Astrocyte of the cerebellum (primary cell): Measurements from ENCODE around the gene CST9.
"Not testable (repeated sequence)": the region's sequence is repeated elsewhere in the genome, so short reads cannot be mapped to it uniquely, and the experiment has no call there.

Experiments used
- DNase-seq: peaks from one replicate; pipeline ENCODE4 v3.0.0-alpha.2; 2011; ENCODE audit warnings: low read depth
- H3K4me3 ChIP-seq: 2 replicates; pipeline ENCODE4 v1.5.1; 2011; ENCODE audit warnings: mild to moderate bottlenecking, low read depth, low read length, moderate library complexity
- in situ Hi-C: cut with HindIII; loops from 2 replicates; pipeline ENCODE4 v1.10.0; 2017; ENCODE audit warnings: low sequenced_read_pairs
- TF ChIP-seq, protein P1 (sequence below): IDR thresholded peaks from 2 replicates; pipeline ENCODE4 v1.5.1; 2012; ENCODE audit warnings: low read length, low read depth, moderate library complexity, mild to moderate bottlenecking; ENCODE audit errors: missing control alignments

CST9 gene

DNA sequence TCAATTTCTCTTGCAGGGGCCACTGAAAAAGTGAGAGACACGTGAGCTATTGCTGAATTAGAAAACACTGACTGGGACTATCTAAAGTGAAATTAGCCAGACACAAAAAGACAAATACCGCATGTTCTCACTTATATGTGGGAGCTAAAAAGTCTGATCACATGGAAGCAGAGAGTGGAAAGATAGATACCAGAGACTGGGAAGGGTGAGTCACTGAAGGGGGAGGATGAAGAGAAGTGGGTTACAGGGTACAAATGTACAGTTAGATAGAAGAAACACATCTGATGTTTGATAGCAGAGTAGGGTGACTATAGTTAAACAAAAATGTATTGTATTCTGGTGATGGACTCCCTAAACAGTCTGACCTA lies 18.6 kb upstream of the CST9 start:
- DNase-seq: no peak
- TF ChIP-seq, protein P1, sequence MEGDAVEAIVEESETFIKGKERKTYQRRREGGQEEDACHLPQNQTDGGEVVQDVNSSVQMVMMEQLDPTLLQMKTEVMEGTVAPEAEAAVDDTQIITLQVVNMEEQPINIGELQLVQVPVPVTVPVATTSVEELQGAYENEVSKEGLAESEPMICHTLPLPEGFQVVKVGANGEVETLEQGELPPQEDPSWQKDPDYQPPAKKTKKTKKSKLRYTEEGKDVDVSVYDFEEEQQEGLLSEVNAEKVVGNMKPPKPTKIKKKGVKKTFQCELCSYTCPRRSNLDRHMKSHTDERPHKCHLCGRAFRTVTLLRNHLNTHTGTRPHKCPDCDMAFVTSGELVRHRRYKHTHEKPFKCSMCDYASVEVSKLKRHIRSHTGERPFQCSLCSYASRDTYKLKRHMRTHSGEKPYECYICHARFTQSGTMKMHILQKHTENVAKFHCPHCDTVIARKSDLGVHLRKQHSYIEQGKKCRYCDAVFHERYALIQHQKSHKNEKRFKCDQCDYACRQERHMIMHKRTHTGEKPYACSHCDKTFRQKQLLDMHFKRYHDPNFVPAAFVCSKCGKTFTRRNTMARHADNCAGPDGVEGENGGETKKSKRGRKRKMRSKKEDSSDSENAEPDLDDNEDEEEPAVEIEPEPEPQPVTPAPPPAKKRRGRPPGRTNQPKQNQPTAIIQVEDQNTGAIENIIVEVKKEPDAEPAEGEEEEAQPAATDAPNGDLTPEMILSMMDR: no peak
- no peak overlapping the region for H3K4me3 ChIP-seq
- in situ Hi-C loops: no loop called here

DNA sequence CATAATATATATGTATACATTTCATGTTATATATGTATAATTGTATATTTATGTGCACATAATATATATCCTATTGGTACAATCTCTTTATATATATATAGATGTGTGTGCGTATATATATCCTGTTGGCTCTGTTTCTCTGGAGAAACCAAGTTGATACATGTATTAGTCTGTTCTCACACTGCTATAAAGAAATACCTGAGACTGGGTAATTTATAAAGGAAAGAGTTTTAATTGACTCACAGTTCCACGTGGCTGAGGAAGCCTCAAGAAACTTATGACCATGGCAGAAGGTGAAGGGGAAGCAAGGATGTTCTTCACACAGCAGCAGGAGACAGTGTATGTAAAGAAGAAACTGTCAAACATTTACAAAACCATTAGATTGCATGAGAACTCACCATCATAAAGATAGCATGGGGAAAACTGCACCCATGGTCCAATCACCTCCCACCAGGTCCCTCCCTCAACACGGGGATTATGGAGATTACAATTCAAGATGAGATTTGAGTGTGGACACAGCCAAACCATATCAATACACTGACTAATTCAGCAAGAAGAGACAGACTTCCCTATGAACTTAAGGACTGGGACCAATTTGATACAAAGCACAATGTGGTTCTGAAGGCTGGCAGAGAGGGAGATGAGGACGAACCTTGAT lies 18.1 kb upstream of the CST9 start:
- no peak overlapping the region for H3K4me3 ChIP-seq
- no peak for DNase-seq
- in situ Hi-C loops: no loop called here
- TF ChIP-seq, protein P1: no peak

- TF ChIP-seq, protein P1: no peak
- peak overlapping the region; percentile 34 for H3K4me3 ChIP-seq
- peak; percentile 90 for DNase-seq
Measured at GRCh38 chr20:23622839-23623343, 17.2 kb upstream of the CST9 start.

GRCh38 chr20:23622401-23622800 lies 16.7 kb upstream of the CST9 start:
- in situ Hi-C loops, DNase-seq: not testable (repeated sequence)
- H3K4me3 ChIP-seq: peak overlapping the region; percentile 34

More at GRCh38 chr20:23622839-23623343, 17.2 kb upstream of the CST9 start:
- in situ Hi-C loops: no loop called here

DNA sequence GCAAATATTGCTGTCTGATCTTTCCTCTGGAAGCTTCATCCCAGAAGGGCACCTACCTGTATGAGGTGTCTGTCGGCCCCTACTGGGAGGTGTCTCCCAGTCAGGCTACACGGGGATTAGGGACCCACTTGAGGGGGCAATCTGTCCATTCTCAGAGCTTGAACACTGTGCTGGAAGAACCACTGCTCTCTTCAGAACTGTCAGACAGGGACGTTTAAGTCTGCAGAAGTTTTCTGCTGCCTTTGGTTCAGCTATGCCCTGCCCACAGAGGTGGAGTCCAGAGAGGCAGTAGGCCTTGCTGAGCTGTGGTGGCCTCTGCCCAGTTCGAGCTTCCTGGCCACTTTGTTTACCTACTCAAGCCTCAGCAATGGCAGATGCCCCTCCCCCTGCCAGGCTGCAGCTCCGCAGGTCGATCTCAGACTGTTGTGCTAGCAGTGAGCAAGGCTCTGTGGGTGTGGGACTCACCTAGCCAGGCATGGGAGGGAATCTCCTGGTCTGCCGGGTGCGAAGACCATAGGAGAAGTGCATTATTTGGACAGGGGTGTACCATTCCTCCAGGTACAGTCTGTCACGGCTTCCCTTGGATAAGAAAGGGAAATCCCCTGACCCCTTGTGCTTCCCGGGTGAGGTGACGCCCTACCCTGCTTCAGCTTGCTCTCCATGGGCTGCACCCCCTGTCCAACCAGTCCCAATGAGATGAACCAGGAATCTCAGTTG lies 15.1 kb upstream of the CST9 start:
- in situ Hi-C loops, DNase-seq, H3K4me3 ChIP-seq: not testable (repeated sequence)

- in situ Hi-C loops: no loop called here
Measured at GRCh38 chr20:23614163-23614562, 8.4 kb upstream of the CST9 start.

GRCh38 chr20:23613676-23614075 lies 8.0 kb upstream of the CST9 start:
- TF ChIP-seq, protein P1: no peak
- no peak overlapping the region for H3K4me3 ChIP-seq
- in situ Hi-C loops: no loop called here
- no peak for DNase-seq

More at GRCh38 chr20:23614163-23614562, 8.4 kb upstream of the CST9 start:
- DNase-seq: no peak
- H3K4me3 ChIP-seq: no peak overlapping the region
- TF ChIP-seq, protein P1: no peak
